ENCODE data around the gene SORCS2.

DNA sequence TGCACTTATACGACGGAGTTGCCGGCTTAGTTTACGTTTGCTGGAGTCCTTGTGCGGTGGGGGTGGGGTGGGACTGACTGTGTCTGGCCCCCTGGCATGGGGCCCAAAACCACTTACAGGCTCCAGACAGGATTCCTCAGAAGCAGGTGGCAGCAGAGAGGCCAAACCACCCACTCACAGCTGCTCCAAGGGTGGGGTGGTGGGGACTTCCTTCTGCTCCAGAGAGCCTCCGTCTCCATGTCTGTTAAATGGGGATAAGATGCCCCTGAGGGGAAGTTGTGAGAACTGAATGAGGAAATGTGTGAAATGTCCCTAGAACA, 205.7 kb downstream of the SORCS2 start:
- TF ChIP-seq, protein P1, sequence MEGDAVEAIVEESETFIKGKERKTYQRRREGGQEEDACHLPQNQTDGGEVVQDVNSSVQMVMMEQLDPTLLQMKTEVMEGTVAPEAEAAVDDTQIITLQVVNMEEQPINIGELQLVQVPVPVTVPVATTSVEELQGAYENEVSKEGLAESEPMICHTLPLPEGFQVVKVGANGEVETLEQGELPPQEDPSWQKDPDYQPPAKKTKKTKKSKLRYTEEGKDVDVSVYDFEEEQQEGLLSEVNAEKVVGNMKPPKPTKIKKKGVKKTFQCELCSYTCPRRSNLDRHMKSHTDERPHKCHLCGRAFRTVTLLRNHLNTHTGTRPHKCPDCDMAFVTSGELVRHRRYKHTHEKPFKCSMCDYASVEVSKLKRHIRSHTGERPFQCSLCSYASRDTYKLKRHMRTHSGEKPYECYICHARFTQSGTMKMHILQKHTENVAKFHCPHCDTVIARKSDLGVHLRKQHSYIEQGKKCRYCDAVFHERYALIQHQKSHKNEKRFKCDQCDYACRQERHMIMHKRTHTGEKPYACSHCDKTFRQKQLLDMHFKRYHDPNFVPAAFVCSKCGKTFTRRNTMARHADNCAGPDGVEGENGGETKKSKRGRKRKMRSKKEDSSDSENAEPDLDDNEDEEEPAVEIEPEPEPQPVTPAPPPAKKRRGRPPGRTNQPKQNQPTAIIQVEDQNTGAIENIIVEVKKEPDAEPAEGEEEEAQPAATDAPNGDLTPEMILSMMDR (IDR thresholded peaks at IDR 0.05; ENCODE audit: low read depth, low read length), result no peak
- TF ChIP-seq EZH2phosphoT487 (IDR thresholded peaks at IDR 0.05; ENCODE audit: low read depth), result no peak
